Stimulated activated CD8-positive, alpha-beta memory T cell treated with anti-CD3 and anti-CD28 coated beads, Interleukin-7, amount 100 ng/mL, for 1 hour (primary cell): Measurements from ENCODE around the gene NPAS2.

Experiments used
- DNase-seq, 2 donors: peaks; one replicate each; pipeline ENCODE4 v3.0.0-alpha.2; 2020; ENCODE audit warnings: low read depth in 2 of 2

NPAS2 gene

DNA sequence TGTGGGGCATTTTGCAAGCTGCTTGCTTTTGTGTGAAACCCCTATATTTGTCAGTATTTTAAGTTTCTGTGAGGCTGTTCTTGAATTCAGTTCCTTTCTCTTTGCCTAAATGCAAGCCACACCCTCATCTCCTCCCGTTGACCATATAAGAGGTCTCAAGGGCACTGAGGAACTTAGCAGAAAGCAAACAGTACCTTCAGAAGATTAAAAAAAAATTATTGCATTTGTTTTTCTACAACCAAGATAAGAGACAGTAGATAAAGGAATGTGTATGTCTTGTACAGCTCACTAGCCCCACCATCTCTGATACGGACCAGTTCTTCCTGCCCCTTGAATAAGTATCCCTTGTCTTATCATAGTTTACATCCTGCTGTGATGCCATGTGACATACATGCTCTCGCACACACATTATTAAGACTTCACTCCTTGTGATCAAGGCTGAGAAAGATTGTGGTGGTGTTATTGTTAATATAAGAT lies 64.2 kb downstream of the NPAS2 start:
- no peak for DNase-seq

- no peak for DNase-seq
These were observed 66.1 kb downstream of the NPAS2 start for GRCh38 chr2:100886085-100886484.

- no peak for DNase-seq
These were observed 67.2 kb downstream of the NPAS2 start for GRCh38 chr2:100887039-100887578.

DNA sequence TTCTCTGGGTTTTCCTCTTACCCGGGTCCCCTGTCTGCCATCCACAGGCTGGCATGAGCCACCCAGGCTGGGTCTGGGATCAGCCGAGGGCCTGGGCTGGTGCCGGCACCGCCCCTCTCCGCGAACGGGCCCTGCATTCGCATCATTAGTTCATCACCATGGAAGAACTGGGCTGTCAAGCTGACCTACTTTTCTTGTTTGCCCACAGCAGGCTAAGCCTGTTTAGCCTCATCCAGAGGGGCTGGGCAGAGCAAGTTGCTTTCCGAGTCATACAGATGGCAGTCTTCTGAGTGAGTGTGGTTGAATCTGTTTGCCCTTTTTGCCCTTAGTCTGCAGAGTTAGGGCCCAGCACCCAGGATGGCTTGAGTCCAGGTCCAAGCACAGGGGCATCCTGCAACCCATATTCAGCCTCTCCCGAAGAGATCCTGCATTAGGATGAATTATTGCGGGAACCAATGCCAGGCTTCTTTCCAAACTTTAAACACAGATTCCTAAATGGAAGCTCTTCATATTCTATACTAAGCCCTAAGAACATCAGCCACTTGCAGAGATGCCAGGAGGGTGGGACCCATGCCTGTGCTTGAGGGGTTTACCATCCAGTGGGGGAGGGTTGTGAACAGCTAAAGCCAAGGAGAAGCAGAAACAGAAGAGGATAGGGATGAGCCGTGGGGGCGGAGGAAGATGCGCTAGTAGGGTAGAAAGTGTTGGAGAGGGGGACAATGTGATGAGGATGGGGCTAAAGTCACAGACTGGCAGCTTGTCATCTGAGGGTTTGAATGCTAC lies 68.0 kb downstream of the NPAS2 start:
- no peak for DNase-seq

GRCh38 chr2:100888601-100889000 lies 68.7 kb downstream of the NPAS2 start:
- DNase-seq, result no peak

- no peak for DNase-seq
These were observed 69.3 kb downstream of the NPAS2 start for GRCh38 chr2:100889286-100889685.

GRCh38 chr2:100891906-100892642 lies 72.1 kb downstream of the NPAS2 start:
- DNase-seq, result no peak

- DNase-seq, result no peak
These were observed 73.6 kb downstream of the NPAS2 start for GRCh38 chr2:100893392-100894104.

DNA sequence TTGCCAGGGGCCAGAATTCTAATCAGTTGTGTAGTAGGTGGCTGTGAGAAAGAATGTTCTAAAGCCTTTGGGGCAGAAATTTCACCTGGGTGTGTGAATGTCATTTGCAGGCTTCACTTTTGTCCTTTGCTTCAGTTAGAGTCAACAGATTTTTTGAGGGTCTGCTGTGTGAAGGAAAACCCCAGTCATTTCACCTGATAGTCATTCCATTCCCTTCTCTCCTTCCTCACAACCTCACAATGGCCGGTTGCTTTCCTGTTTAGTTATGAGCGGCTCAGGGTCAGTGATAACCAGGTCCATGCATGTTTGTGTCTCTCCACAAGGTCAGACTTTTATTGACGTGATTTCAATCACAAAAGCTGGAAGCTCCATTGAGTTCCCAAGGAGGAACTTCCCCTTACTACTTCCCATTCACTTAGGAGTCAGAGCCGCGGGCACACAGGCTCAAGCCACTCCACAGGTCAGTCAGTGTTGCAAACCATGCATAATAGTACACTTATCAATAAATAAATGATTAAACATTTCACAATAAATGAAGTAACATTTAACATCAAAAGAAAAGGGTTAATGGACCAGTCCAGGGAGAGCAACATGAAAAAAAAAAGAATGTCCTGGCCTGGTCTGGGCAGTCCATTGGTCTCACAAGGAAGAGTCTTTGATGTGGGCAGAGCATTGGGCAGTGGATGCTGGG lies 74.3 kb downstream of the NPAS2 start:
- no peak for DNase-seq

DNA sequence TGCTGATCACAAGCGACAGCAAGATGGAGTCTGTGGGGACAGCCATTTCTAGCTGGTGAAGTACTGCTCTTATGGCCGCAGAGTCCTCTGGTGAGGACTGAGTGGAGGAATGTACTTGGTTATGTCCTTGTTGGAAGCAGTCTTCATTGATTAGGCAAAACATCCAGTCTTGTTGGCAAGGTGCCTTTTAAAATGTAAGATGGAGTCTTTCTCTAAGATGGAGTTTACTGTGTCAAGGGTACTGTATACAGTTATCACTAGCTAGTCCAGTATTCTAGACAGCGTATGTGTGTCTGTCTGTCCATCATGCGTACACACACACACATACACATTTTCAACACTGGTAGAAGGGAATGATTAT lies 74.8 kb downstream of the NPAS2 start:
- DNase-seq, result no peak

DNA sequence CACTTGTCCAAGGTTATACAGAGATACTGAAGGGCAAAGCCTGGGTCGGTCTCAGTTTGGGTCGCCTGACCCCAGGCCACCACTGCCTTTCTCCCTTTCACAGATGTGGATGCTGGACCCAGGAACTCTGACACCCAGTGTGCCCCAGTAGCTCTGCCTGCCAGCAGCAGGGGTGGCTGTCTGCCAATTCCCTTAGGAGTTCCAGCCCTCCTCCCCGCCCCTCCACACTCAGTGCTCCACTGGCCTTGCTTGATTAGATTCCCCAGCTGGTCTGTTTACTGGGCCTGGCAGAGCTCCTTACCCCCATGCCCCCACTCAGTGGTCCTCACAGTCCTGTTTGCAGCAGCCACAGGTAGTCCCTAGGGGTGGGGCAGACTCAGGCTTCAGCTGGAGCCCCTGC lies 75.5 kb downstream of the NPAS2 start:
- DNase-seq, result no peak

DNA sequence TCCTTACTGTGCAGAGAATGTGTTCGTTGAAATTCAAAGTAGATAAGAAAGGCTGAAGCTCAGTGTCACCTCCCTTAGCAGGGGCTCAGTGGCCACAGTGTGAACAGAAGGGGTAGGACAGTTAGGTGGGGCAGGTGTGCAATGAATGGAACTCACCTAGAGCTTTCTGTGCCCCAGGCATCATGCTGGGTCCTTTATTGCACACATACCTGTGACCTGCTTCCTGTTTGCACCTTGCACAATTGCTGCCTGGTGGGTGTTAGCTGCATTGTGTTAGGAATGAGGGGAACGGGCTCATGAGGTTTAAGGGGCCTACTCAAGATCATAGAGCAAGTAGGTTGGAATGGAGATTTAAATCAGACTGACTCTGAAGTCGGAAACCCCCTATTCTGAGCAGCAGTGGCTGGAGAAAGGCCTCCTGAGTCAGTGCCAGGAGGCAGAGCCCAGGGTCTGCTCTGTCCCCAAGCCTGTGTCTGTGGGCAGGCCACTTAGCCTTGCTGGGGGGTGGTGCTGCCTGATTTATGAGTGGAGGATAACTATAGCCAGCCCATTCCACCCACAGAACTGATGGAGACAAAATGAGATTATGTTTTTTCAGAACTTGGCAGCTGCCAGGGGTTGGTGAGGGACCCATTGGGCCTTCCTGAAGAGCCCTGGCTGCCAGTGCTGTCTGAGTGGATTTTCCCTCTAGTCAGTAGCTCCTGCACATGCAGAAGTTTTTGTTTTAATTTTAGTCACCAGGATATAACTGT lies 76.2 kb downstream of the NPAS2 start:
- no peak for DNase-seq

DNA sequence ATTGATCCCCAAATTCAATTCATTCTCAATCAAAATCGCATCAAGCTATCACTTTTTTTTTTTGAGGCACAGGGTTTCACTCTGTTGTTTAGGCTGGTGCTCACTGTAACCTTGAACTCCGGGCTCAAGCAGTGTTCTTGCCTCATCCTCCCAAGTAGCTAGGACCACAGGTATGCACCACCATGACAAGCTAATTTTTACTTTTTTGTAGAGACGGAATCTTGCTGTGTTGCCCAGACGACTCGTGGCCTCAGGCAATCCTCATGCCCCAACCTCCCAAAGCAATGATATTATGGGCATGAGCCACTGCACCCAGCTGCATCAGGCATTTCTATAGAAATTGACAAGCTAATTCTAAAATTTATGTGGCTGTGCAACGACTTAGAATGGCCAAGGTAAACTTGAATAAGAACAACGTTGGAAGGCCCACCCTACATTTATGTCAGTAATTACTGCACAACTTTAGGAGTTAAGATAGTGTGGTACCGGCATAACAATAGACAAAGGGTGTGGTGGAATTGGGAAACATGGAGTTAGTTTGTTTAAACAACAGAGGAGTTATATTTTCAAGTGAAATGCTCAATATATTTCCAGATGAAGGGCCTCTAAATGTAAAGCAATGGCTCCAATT lies 78.2 kb downstream of the NPAS2 start:
- no peak for DNase-seq

DNA sequence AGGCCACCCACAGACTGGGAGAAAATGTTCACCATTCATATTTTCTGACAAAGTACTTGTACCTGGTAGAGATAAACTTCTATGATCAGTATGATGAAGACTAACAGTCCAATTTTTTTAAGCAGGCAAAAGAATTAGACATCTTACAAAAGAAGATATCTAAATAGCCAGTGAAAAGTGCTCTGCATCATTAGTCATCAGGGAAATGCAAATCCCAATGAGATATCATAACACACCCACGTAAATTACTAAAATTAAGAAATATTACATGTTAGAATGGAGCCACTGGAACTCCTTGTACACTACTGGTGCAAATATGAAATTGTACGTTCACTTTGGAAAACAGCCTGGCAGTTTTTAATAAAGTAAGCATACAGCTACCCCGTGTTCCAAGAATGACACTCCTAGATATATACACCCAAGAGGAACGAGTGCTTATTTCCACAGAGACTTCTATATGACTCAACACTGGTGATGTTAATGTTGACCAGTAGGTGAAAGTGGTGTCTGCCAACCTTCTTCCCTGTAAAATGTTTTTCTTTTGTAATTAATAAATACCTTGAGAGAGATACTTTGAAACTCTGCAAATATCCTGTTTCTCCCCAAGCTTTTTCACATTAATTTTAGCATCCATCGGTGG lies 80.3 kb downstream of the NPAS2 start:
- no peak for DNase-seq

- no peak for DNase-seq
These were observed 83.0 kb downstream of the NPAS2 start for GRCh38 chr2:100902817-100903405.

- DNase-seq, result no peak
These were observed 83.8 kb downstream of the NPAS2 start for GRCh38 chr2:100903534-100904258.

DNA sequence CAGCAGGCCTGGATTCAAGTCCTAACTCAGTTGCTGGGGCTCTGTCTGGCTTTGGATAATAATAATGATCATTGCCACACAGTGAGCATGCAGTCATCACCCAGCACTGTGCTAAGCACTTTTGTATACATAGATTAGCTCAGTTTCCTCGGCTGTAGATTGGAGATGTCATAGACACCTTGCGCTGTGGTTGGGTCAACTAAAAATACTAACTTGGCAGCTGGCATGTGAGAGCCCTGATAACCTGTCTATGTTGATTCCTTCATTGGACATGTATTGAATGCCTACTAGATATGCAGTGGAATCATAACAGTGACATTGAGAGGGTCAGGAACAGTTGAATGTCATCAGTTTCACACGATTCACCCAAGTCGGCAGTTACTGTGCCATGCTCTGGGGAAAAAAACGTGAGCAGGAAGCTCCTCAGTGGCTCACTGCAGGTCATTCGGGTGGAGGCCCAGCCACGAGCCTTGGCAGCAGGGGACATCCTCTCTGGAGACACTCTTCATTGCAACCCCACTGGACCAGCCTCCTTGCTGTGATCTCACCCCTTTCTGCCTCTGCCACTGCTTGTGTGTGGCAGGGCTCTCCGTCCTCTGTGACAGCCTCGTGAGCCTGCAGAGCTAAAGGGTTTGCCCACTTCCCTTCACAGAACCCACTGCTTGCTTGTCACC lies 85.3 kb downstream of the NPAS2 start:
- DNase-seq, result no peak

GRCh38 chr2:100906131-100906530 lies 86.2 kb downstream of the NPAS2 start:
- DNase-seq, result no peak
